IPS DF 19.7 (cell line): ENCODE data around the gene CHGA.

Source experiments
- DNase-seq: peaks from one replicate; pipeline ENCODE4 v3.0.0-alpha.2; 2013; ENCODE audit warnings: low read depth, low spot score

CHGA gene

DNA sequence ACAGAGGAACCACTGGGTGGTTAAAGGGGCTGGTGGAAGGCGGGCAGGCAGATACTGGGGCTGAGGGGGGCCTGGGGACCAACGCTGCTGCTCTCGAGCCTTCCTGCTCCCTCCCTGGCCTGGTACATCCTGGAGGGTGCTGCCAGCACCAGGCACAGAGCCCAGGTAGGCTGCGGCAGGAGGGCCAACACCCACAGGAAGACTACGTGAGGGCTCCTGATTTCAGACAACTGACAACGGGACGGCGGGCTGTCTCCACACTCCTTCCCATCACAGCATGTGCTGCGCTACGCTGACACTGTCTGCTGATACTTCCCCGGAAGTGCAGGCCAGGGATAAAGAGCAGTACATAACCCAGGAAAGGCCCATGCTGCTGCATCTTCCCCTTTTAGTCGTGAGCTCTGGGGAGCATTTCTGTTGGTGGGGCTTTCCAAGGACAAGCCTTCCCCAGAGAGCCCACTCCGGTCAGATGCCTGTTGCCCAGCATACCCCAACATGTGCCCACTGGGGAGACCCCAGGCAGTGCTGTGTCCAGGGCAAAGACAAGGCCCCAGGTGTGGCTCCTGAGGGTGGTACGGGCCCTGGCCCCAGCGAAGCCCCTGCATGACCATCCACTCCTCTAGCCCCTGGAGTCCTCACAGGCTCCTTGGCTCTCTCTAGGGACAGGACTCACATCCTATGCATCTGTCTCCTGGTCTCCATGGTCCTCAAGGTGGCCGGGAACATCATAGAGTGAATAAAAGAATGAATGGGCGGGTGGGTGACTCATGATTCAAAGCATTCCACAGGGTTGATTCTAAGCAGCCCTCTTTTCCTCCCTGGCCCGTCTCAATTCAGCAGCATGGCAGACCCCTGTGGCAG lies 38.0 kb downstream of the CHGA start:
- DNase-seq = no peak

DNA sequence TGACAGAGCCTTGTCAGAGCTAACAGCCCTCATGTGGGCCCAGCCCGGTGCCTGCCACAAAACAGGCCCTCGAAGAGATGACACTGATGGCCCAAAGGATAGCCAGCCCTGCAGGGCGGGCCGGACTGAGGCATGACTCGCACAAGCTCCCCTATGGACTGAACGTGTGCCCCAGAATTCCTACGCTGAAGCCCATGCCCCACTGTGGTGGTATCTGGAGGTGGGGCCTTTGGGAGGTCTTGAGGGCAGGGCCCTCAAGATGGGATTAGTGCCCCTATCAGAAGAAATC lies 38.6 kb downstream of the CHGA start:
- no peak for DNase-seq

DNA sequence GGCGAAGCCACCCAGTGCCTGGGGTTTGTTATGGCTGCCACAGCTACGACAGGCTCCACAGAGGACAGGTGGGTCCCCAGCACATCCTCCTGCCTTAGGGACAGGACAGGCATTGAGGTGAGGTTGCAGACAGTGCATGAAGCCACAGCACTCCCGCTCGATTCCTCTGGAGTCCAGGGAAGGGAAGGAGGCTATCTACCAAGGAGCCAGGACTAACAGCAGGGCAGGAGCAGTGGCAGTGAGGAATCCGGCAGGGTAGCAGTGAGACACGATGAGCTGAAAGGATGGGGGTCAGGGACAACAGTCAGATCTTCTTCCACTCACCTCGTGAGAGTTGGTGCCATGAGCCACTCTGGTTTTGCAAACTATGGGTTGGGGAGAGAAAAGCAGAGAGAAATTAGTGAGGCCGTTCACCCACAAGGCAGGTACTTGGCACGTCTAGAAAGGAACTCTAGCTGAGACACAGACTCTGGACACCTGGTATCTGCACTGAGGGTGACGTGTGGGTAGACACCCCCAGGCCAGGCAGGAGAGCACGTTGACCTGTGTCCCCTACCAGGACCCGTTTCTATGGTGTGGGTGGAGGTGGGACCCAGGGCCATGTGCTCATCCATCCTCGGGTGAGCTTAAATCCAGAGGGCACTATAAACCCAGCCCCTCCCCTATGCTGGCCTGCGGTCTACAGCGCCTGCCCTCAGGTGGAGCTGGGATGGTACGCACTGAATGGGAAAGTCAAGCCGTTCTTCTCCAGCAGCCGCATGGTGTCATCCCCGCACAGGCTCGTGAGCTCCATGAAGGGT lies 39.3 kb downstream of the CHGA start:
- DNase-seq = no peak

DNA sequence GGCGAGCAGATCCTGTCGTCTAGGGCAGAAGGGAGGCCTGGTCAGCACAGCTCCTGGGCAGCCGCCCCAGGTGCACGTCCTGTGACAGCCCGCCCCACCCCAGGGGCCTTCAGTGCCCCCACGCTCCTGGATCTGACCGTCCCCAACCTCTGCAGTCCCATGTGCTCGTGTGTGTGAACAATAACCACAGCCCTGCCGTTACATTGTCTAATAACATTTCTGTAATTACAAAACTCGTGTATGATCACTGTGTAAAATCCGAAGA lies 39.8 kb downstream of the CHGA start:
- DNase-seq = no peak

DNA sequence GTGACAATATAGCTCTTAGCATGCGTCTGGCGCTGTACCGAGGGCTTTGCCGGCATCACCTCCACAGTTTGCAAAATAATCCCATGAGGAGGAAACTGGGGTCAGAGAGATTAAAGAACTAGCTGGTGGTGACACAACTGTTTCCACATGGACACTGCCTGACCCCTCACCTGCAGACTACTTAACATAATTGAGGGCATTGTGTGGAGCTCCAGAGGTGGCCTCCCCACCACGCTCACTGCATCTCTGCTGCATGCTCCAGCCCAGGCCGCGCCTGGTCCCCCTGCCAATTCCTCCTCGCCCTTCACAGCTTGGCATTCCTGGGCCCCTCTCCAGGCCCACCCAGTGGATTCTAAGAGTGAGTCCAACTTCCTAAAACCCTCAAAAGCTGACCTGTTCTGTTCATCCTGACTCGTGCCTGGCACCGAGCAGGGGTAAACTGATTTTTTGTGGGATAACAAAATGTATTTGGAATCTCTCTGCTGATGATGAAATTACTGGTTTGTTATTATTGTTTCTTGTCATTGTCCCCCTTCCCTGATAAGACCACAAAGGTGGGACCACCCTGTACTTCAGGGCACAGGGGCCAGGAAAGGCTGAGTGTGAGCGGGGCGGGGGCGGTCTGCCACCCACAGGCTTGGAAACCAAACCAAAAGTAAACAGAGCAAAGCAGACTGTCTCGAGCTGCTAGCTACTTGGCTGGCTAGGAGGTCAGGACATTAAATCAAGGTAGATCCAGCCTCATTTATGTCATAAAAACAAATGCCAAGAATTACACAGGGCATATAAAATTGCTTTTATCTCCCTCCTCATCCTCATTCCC lies 40.6 kb downstream of the CHGA start:
- no peak for DNase-seq

DNA sequence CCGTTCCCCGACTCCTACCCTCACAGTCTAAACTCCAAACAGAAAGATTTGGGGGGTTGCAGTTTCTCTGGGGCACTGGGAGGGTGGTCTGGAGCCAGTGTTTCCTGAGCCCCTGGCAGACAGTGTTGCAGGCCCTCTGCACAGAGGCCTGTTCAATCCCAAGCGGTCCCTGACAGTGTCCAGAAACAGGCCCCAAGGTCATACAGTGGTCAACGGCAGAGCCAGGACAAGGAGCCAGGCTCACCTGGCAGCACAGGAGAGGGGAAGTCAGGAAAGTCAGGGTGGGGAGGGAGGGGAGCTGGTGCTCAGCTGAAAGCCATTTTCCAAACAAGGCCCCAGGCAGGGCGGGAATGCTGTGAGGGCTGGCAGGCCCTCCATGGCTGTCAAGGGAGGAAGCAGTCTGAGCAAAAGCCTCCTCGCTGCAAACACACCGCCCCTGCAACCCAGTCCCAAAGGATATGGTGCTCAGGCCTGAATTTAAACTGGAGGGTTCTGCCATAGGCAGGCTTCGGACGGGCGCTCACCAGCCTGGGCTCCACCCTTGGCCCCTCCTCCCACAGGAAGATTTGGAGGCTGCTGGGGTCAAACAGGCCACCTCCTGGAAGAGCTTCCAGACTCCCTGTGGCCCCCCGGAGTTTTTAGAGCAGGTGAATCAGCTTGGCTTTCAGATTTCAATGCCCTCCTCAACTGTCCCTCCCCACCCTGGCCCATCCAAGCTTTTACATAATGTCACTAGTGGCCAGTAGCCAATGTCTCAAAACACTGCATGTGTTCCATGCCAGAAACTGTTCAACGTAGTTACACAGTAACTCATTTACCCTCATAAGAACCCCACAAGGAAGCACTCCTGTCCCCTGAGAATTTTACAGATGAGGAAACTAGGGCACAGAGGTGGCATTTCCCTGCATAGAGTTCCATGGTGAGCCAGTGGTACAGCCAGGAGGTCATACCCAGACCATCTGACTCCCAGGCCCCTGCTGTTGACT lies 41.5 kb downstream of the CHGA start:
- no peak for DNase-seq

DNA sequence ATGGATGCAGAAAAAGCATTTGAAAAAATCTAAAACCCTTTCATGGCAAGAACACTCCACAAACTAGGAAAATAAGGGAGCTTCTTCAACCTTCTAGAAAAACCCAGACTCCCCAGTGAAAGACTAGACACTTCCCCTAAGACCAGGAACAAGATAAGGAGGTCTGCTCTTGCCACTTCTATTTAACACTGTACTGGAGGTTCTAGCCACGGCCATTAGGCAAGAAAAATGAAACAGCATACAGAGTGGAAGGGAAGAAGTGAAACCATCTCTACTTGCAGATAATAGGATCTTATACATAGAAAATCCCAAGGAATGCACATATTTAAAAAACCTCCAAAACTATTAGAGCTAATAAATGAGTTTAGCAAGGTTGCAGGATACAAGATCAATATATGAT lies 42.3 kb downstream of the CHGA start:
- no peak for DNase-seq

DNA sequence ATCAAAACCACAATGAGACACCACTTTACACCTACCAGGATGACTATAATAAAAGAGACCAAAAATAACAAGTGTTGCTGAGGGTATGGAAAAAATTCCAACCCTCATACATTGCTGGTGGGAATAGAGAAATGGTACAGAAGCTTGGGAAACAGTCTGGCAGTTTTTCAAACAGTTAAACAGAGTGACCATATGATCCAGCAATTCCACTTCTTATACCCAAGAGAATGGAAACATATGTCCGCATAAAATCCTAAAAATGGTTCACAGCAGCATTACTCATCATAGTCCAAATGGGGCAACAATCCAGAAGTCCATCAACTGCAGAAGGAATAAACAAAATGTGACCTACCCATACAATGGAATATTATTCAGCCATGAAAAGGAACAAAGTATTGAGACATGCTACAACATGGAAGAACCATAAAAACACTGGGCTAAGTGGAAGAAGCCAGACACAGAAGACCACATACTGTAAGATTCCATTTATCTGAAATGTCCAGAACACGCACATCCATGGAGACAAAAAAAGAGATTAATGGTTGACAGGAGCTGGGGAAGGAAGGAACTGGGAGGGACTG lies 44.5 kb downstream of the CHGA start:
- DNase-seq = no peak

DNA sequence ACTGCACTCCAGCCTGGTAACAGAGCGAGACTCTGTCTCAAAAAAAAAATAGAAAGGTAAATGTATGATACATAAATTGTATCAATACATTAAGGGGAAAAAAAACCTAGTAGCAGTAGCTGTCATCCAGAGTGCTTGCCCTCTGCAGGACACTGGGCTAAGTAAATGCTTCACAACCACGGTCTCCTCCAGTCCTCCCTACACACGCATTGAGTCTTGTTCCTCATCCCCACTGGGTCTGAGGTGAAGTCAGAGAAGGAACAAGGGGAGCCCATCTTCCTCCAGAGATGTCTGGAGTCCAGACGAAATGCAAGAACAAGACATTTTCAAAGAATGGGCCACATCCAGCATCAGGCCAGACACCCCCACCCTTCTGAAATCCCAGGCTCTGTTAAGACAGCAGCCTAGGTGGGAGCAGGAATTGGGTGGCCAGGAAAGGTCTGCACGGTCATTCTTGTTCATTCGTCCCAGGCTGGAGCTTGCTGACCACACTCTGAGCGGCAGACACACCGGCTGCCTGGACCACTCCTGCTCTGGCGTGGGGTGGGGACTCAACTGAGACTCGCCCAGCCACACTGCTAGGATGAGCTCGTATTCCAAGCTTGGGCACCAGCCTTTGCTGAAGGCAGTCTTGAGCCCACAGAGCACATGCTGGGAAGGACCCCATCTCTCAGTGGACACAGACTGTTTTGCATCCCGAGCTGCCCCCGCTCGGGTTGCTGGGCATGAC lies 45.5 kb downstream of the CHGA start:
- DNase-seq = no peak

DNA sequence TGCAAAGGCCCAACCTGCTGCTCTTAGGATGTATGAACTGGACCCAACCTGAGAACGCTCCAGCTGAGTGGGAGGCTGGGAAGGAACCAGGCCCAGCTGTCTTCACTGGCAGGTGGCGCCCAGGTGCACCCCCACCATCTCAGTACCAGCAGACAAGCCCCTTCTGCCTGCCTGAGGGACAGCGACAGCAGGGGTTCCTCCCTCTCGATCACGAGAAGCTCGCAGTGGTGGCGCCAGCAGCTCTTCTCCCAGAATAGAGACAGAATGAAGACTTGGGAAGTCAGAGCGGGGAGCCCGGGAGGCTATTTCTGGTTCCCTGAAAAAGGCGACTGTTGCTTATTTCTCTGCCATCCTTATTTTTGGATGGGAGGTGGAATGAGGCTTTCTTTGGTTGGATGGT lies 46.5 kb downstream of the CHGA start:
- DNase-seq = no peak

DNA sequence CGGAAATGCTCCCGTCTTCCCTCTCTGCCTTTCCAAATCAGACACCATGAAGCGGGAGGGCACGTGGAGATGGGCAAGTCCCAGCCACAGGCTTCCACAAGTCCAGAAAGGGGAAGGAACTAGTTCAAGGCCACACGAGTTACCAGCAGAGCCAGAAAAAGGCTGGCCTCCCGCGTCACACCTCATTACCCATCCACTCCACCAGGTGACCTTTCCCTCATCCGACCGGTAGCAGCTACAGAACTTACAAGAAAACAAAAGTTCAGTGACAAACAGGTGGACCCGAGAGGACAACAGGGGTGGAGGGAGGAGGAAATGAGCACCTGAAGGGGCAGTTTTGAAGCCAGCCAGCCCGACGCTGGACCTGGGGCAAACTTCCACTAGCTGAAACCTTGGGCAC lies 46.9 kb downstream of the CHGA start:
- no peak for DNase-seq

DNA sequence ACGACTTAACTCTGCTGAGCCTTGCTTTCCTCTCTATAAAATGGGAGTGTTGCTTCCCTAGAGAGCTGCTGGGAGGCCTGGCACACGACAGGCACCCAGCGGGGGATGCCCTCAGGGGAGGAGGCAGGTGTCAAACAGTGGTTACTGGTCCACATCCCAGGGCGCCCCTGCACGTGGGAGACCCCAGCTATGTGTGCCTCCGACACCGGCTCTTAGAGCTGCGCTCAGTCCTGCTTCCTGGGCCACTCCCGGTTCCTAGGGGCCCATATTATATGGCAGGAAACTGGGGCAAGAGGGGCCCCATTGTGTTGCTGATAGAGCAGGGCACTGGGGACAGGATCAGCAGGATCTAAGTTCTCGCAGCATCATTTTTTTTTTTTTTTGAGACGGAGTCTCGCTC lies 47.3 kb downstream of the CHGA start:
- DNase-seq = no peak

DNA sequence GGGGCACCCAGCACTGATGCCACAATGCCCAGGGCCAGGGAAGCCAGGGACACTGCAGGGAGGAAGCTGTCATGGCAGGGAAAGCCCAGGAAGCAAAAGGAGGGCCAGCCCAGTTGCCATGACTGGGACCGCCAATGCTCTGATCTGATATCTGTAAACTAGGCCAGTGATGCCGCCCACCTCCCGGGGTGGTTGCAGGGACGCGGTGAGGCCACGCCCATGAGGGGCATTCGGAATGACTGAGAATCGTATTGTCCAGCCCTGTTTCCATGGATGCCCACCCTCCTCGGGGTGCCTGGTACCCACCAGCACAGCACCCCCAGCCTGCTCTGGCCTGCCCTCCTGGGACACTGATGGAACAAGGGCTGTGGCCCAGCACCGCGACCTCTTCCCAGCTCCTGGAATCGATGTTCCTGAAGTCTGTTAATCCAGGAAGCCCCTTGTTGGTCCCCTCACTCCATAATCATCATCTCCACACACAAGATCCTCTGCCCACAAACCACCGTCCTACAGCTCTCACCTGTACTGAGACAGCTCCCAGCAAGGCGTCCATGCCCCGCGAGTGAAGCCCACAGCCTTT lies 48.7 kb downstream of the CHGA start:
- no peak for DNase-seq

DNA sequence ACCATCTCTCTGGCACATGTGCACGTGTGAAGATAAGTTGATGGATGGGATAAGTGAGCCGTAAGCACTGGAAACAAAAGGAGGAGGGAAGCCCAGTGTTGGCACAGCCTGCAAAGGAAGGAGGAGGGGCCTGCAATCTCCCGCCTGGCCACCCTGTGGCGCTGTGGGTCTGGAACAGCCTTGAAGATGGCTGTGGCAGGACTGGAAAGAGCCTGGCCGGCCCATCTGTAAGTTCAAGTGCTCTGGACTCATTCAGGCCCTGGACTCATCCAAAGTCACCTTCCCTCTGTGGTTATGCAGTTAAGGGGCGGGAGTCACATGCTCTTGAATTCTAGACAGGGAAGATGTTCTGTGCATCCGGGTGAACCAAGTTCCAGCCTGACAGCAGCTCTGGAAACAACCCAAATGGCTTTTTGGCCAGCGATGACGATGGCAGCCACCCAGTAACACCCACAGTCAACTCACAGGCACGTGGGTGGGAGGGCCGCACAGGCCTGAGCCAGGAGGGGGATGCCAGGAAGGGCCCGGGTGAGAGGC lies 50.4 kb downstream of the CHGA start:
- DNase-seq = peak; percentile 9

DNA sequence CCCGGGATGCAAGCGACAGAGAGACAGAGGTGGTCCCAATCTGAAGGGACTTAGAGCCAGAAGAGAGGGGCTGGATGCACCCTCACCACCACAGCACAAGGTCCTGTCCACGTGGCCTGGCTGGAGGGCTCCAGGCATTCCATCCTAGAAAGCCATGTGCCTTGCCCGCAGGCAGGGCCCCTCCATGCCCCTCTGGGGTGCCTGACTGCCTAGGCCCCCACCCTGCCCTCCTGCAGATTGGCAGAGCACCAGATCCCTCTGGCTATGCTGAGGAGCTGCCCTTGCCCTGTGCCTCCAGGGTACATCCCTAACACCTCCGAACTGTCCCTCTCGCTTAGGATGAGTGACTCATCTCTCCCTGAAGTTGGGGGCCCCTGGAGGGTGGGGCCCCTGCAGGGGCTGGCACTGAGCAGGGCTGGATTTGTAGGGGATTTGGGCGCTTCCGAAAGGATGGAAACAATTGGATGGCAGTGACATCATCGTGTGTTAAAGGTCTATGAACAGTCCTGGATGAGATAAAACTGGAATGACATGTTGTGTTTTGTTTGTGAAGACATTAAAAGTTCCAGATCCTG lies 50.9 kb downstream of the CHGA start:
- DNase-seq = no peak

DNA sequence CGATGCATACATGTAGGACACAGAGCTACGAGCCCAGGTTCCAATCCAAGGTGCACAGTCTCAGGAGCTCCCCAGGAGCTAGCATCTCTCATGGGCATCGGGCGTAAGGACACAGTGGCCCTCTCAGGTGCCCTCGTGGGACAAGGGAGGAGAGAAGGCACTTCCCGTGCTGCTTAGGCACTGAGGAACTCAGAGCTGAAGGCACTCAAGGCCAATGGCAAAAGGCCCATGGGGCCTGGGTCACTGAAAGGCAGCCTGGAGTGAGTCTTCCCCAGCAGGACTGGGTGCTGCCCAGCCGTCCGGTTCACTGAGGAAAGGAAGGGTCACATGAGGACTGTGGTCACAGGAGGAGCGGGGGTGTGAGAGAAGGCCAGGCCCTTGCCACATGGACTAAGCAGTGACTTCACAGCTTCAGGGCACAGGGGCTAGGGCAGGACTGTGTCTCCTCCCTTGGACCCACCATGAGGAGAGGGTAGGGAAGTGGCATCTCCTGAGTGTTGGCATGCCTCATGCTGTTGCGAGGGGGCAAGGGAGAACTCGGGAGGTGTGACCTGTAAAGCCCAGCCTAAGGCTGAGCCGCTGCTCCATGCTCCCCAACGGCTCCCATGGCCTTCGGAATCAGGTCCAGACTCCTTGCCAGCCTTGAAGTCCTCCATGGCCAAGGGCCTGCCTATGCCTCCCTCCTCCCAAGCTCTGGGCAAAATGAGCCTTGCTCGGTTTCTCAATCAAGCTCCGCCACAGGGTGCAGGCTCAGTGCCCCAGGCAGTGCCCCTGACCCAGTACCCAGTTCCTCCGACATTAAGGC lies 51.8 kb downstream of the CHGA start:
- no peak for DNase-seq

DNA sequence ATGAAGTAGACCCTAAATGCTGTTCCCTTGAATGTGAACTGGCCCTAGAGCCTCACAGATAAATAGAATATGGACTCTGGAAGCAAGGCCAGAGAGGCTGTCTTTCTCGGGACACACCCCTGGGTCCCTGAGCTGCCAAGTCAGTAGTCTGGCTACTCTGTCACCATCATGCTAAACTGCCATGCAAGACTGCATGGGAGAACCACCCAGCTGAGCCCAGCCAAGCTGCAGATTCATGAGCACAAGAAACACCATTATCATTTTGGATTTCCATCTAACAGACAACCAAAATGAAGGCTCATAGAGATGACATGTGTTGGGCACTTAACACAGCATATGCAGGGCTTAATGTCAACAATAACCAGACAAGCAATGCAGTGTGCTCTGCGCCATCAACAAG lies 53.3 kb downstream of the CHGA start:
- no peak for DNase-seq

DNA sequence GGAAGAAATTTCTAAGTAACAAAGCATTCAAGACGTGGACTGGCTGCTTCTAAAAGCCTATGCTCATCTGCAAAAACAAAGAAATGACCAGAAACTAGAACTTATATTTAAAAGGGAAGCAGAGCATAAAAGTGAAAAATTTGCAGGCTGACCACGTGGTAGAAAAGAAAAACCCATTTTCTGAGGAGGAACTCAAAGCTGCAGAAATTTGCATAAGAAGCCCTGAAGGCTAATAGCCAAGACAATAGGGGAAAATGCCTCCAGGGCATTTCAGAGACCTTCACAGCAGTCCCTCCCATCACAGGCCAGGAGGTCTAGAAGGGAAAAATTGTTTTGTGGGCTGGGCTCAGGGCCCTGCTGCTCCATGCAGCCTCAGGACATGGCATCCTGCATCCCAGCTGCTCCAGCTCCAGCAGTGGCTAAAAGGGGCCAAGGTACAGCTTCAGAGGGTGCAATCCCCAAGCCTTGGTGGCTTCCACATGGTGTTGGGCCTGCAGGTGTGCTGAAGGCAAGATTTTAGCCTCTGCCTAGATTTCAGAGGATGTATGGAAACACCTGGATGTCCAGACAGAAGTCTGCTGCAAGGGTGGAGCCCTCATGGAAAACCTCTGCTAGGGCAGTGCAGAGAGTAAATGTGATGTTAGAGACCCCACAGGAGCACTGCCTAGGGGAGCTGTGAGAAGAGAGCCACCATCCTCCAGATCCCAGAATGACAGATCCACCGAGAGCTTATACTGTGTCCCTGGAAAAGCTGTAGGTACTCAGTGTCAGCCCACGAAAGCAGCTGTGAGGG lies 55.5 kb downstream of the CHGA start:
- DNase-seq = no peak
